Measurements from ENCODE around the gene MECR.

The MECR gene

GRCh38 chr1:29213055-29213454 lies 17.7 kb downstream of the MECR start:
- no peak for DNase-seq
- Histone ChIP-seq H3K27me3 (ENCODE audit: insufficient read depth, low read depth, severe bottlenecking) (no peaks in the 10 kb centered on the region), H3K9me3 (ENCODE audit: severe bottlenecking) (no peaks in the 10 kb centered on the region), H3K4me3 (ENCODE audit: low read depth, low read length) (no peak overlapping the region), H3K36me3 (peaks cover 25% of the 10 kb centered on the region), H3K27ac (no peak overlapping the region)
- TF ChIP-seq CTCF (IDR thresholded peaks at IDR 0.05; ENCODE audit: low read depth, low read length), result no peak

GRCh38 chr1:29211086-29212030 lies 19.4 kb downstream of the MECR start:
- peak overlapping the region; percentile 14 for H3K27ac ChIP-seq
- peak; percentile 68 for DNase-seq
- H3K4me3 ChIP-seq (ENCODE audit: low read depth, low read length), result no peak overlapping the region
- no peak for TF ChIP-seq CTCF (IDR thresholded peaks at IDR 0.05; ENCODE audit: low read depth, low read length)
- no peaks in the 10 kb centered on the region for H3K27me3 ChIP-seq (ENCODE audit: insufficient read depth, low read depth, severe bottlenecking)
- H3K36me3 ChIP-seq, result peaks cover 25% of the 10 kb centered on the region
- H3K9me3 ChIP-seq (ENCODE audit: severe bottlenecking), result no peaks in the 10 kb centered on the region

GRCh38 chr1:29210278-29211085 lies 20.3 kb downstream of the MECR start:
- Histone ChIP-seq H3K27me3 (ENCODE audit: insufficient read depth, low read depth, severe bottlenecking) (no peaks in the 10 kb centered on the region), H3K9me3 (ENCODE audit: severe bottlenecking) (no peaks in the 10 kb centered on the region), H3K36me3 (peaks cover 24% of the 10 kb centered on the region), H3K27ac (peak overlapping the region; percentile 71), H3K4me3 (ENCODE audit: low read depth, low read length) (no peak overlapping the region)
- peak; percentile 90 for DNase-seq
- TF ChIP-seq CTCF (IDR thresholded peaks at IDR 0.05; ENCODE audit: low read depth, low read length), result no peak

- Histone ChIP-seq H3K36me3 (peaks cover 27% of the 10 kb centered on the region), H3K9me3 (ENCODE audit: severe bottlenecking) (no peaks in the 10 kb centered on the region), H3K27ac (no peak overlapping the region), H3K4me3 (ENCODE audit: low read depth, low read length) (no peak overlapping the region), H3K27me3 (ENCODE audit: insufficient read depth, low read depth, severe bottlenecking) (no peaks in the 10 kb centered on the region)
- no peak for TF ChIP-seq CTCF (IDR thresholded peaks at IDR 0.05; ENCODE audit: low read depth, low read length)
- no peak for DNase-seq
These were observed 21.6 kb downstream of the MECR start for GRCh38 chr1:29209173-29209572.

- Histone ChIP-seq H3K27ac (no peak overlapping the region), H3K9me3 (ENCODE audit: severe bottlenecking) (no peaks in the 10 kb centered on the region), H3K36me3 (peaks cover 28% of the 10 kb centered on the region), H3K4me3 (ENCODE audit: low read depth, low read length) (no peak overlapping the region), H3K27me3 (ENCODE audit: insufficient read depth, low read depth, severe bottlenecking) (no peaks in the 10 kb centered on the region)
- DNase-seq, result no peak
- no peak for TF ChIP-seq CTCF (IDR thresholded peaks at IDR 0.05; ENCODE audit: low read depth, low read length)
These were observed 22.3 kb downstream of the MECR start for GRCh38 chr1:29208442-29208841.

All from WERI-Rb-1 (cell line).